Thoracic aorta (tissue), 2 donors: ENCODE measurements around the gene FAM8A1. TPM values are rescaled to one million over a fixed set of nuclear protein-coding genes. Genes with fewer than 3 reads are reported as not detected.

ENCODE experiments used
- ATAC-seq: fragments of 150-250 bp; one replicate; pipeline ENCODE4 v1.8.0; 2017; ENCODE audit warnings: low read depth; ENCODE audit not compliant: insufficient number of reproducible peaks, low FRiP score
- DNase-seq: peaks from one replicate; pipeline ENCODE4 v3.0.0-alpha.2; 2020; ENCODE audit warnings: low spot score
- H3K27ac ChIP-seq, 2 donors: fragments of 200-600 bp; sonication (generic); 1 replicate in 1 of 2; 2 replicates in 1 of 2; pipeline ENCODE4 v1.5.1; 2016; ENCODE audit warnings: mild to moderate bottlenecking in 2 of 2, moderate library complexity in 2 of 2
- H3K27me3 ChIP-seq: fragments of 200-600 bp; sonication (generic); replicated peaks from 2 replicates; pipeline ENCODE4 v1.6.0; 2016; ENCODE audit warnings: mild to moderate bottlenecking; ENCODE audit not compliant: insufficient read depth
- H3K36me3 ChIP-seq: fragments of 200-600 bp; sonication (generic); one replicate; pipeline ENCODE4 v1.5.1; 2016
- H3K4me1 ChIP-seq, 2 donors: fragments of 200-600 bp; sonication (generic); 1 replicate in 1 of 2; 2 replicates in 1 of 2; pipeline versions ENCODE4 v1.5.1 to v1.6.0; 2016; ENCODE audit warnings: low read depth in 2 of 2, mild to moderate bottlenecking in 1 of 2; ENCODE audit not compliant: control insufficient read depth in 1 of 2
- H3K4me3 ChIP-seq: fragments of 200-600 bp; sonication (generic); 2 replicates; pipeline ENCODE4 v1.5.1; 2016; ENCODE audit warnings: mild to moderate bottlenecking
- H3K9me3 ChIP-seq: fragments of 200-600 bp; sonication (generic); 2 replicates; pipeline ENCODE4 v1.5.1; 2016
- CTCF ChIP-seq: fragments of 200-600 bp; sonication (generic); IDR thresholded peaks from one replicate; pipeline ENCODE4 v1.5.1; 2019; ENCODE audit warnings: antibody characterized with exemption
- total RNA-seq, 2 donors: library from RNA; depleted of rRNA; stranded (reverse); fragments of >200 nt; gene quantifications; one replicate each; pipeline versions ENCODE4 v1.1.0 to v1.2.3, GENCODE V29; 2016

FAM8A1 gene
- total RNA-seq, 2 donors from 2014 or later, result 36.4 to 38.6 TPM

GRCh38 chr6:17589406-17590096 is 10.6 kb upstream of the FAM8A1 start:
- TF ChIP-seq CTCF, result no peak
- DNase-seq (no peak), ATAC-seq (no peak)
- Histone ChIP-seq H3K27ac (no peak overlapping the region), H3K4me1 (no peaks in the 10 kb centered on the region), H3K4me3 (no peak overlapping the region), H3K9me3 (no peaks in the 10 kb centered on the region), H3K36me3 (no peaks in the 10 kb centered on the region), H3K27me3 (no peaks in the 10 kb centered on the region)

DNA sequence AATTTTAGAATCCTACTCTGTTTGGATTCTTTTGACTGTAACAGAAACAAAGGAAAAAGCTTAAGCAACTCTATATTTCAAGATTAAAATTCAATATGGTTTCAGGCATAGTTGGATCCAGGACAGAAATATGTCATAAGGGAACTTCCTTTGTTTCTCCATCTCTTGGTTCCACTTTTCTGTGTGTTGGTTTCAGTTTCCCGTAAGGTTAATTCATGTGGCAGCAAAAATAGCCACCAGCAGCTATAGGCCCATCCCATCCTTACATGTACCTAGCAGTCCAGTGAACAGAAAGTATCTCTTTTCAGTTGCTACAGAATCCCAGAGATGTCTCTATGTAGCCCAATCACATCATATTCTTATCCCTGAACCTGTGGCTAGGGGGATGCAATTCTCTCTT is 8.8 kb upstream of the FAM8A1 start:
- H3K4me1 ChIP-seq, result no peaks in the 10 kb centered on the region
- ATAC-seq (no peak), DNase-seq (no peak)
- no peak overlapping the region for H3K27ac ChIP-seq
- no peaks in the 10 kb centered on the region for H3K27me3 ChIP-seq
- no peak for TF ChIP-seq CTCF
- H3K36me3 ChIP-seq, result no peaks in the 10 kb centered on the region
- H3K4me3 ChIP-seq, result no peak overlapping the region
- no peaks in the 10 kb centered on the region for H3K9me3 ChIP-seq

GRCh38 chr6:17593246-17593645 is 6.9 kb upstream of the FAM8A1 start:
- Histone ChIP-seq H3K4me3 (no peak overlapping the region), H3K9me3 (no peaks in the 10 kb centered on the region), H3K27ac (no peak overlapping the region), H3K27me3 (no peaks in the 10 kb centered on the region), H3K36me3 (no peaks in the 10 kb centered on the region), H3K4me1 (no peaks in the 10 kb centered on the region)
- TF ChIP-seq CTCF, result no peak
- DNase-seq, result no peak
- ATAC-seq, result no peak

DNA sequence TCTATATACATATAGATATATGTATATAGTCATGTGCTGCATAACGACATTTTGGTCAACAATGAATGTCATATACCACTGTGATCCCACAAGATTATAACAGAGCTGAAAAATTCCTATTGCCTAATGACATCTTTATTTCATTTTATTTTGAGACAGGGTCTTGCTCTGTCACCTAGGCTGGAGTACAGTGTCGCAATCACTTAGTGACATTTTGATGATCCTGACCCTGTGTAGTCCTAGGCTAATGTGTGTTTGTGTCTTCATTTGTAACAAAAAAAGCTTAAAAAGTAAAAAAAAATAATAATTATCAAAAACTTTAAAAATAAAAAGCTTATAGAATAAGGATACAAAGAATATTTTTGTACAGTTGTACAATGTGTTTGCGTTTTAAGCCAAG is 4.0 kb upstream of the FAM8A1 start:
- Histone ChIP-seq H3K27me3 (no peaks in the 10 kb centered on the region), H3K4me3 (no peak overlapping the region), H3K36me3 (no peaks in the 10 kb centered on the region), H3K9me3 (no peaks in the 10 kb centered on the region), H3K4me1 (no peaks in the 10 kb centered on the region), H3K27ac (no peak overlapping the region)
- TF ChIP-seq CTCF, result no peak
- ATAC-seq, result no peak
- no peak for DNase-seq

GRCh38 chr6:17600527-17601385 is 654 bp downstream of the FAM8A1 start:
- Histone ChIP-seq H3K4me3 (peak overlapping the region; percentile 79), H3K27me3 (no peaks in the 10 kb centered on the region), H3K27ac (peak overlapping the region; percentile 92 to 94), H3K4me1 (peaks cover 8 to 18% of the 10 kb centered on the region in 2 donors), H3K9me3 (no peaks in the 10 kb centered on the region), H3K36me3 (no peaks in the 10 kb centered on the region)
- no peak for DNase-seq
- no peak for TF ChIP-seq CTCF
- peak; percentile 36 for ATAC-seq
